GM13977 (cell line): ENCODE results near the gene KATNB1.
"Not testable (repeated sequence)": the region's sequence is repeated elsewhere in the genome, so short reads cannot be mapped to it uniquely, and the experiment has no call there.

Experiments used
- DNase-seq: peaks from one replicate; pipeline ENCODE4 v3.0.0; 2012; ENCODE audit warnings: low spot score
- CTCF ChIP-seq: IDR thresholded peaks from 2 replicates; pipeline ENCODE4 v1.5.1; 2012; ENCODE audit warnings: mild to moderate bottlenecking, control low read depth; ENCODE audit not compliant: insufficient read depth; ENCODE audit errors: extremely low read depth, missing control alignments
- in situ Hi-C: fragments of 300-500 bp; cut with MboI; formaldehyde crosslinking; loops from one replicate; pipeline ENCODE4 v1.12.0; 2022; ENCODE audit warnings: low sequenced_read_pairs, low pct_unique_long_range_greater_than_20kb, mixed read lengths, inconsistent platforms; ENCODE audit not compliant: unreplicated experiment

The KATNB1 gene

GRCh38 chr16:57729182-57729484 is 6.4 kb upstream of the KATNB1 start:
- DNase-seq: no peak
- no peak for TF ChIP-seq CTCF
- in situ Hi-C loops: no loop called here

- DNase-seq, in situ Hi-C loops: not testable (repeated sequence)
Measured at GRCh38 chr16:57729852-57730251, 5.7 kb upstream of the KATNB1 start.

- no peak for DNase-seq
- TF ChIP-seq CTCF: no peak
- in situ Hi-C loops: no loop called here
Measured at GRCh38 chr16:57730771-57731730, 4.5 kb upstream of the KATNB1 start.

- TF ChIP-seq CTCF: no peak
- no peak for DNase-seq
- in situ Hi-C loops: no loop called here
Measured at GRCh38 chr16:57732037-57732436, 3.5 kb upstream of the KATNB1 start.

GRCh38 chr16:57732714-57733113 is 2.9 kb upstream of the KATNB1 start:
- in situ Hi-C loops: no loop called here
- no peak for DNase-seq
- no peak for TF ChIP-seq CTCF

- no peak for DNase-seq
- in situ Hi-C loops: no loop called here
- no peak for TF ChIP-seq CTCF
Measured at GRCh38 chr16:57734308-57734924, 1.2 kb upstream of the KATNB1 start.
